Glutamatergic neuron (in vitro differentiated cells): Measurements from ENCODE around the gene PVALB. TPM values are rescaled to one million over a fixed set of nuclear protein-coding genes. Genes with fewer than 3 reads are reported as not detected.

Source experiments
- DNase-seq: peaks from one replicate; pipeline ENCODE4 v3.0.0; 2022
- H3K27ac Mint-ChIP-seq: one replicate; pipeline ENCODE4 v1.8.0; 2020; ENCODE audit warnings: mild to moderate bottlenecking, mixed read lengths, inconsistent platforms; ENCODE audit not compliant: unreplicated experiment
- H3K27me3 Mint-ChIP-seq: one replicate; pipeline ENCODE4 v1.8.0; 2020; ENCODE audit warnings: mild to moderate bottlenecking, moderate library complexity, mixed read lengths, inconsistent platforms; ENCODE audit not compliant: unreplicated experiment
- H3K36me3 Mint-ChIP-seq: one replicate; pipeline ENCODE4 v1.8.0; 2020; ENCODE audit warnings: mild to moderate bottlenecking, mixed read lengths, inconsistent platforms; ENCODE audit not compliant: unreplicated experiment
- H3K4me1 Mint-ChIP-seq: one replicate; pipeline ENCODE4 v1.8.0; 2020; ENCODE audit warnings: mild to moderate bottlenecking, low read depth, mixed read lengths, inconsistent platforms; ENCODE audit not compliant: unreplicated experiment
- H3K4me3 Mint-ChIP-seq: one replicate; pipeline ENCODE4 v1.8.0; 2020; ENCODE audit warnings: mild to moderate bottlenecking, mixed read lengths, inconsistent platforms; ENCODE audit not compliant: unreplicated experiment
- H3K9me3 Mint-ChIP-seq: one replicate; pipeline ENCODE4 v1.8.0; 2020; ENCODE audit warnings: mild to moderate bottlenecking, moderate library complexity, mixed read lengths, inconsistent platforms; ENCODE audit not compliant: unreplicated experiment
- total RNA-seq: library from RNA; stranded (reverse); fragmentation: NEBNext Ultra II Directional; extraction: Animal tissue kit (Norgen Biotek cat#: 25700); gene quantifications from one replicate; pipeline ENCODE4 v1.2.1, GENCODE V29; 2021; ENCODE audit not compliant: unreplicated experiment
- TF ChIP-seq, protein P1 (sequence below): fragments of 200-600 bp; sonication (generic); IDR thresholded peaks from one replicate; pipeline ENCODE4 v1.5.0; 2021; ENCODE audit not compliant: partially characterized antibody, unreplicated experiment

Gene PVALB
- total RNA-seq, 1 donor from 2014 or later = not detected

GRCh38 chr22:36808721-36809344, 8.0 kb downstream of the PVALB start:
- DNase-seq = no peak
- Mint-ChIP-seq H3K4me1 (peaks cover 21% of the 10 kb centered on the region), H3K27ac (no peak overlapping the region), H3K4me3 (no peak overlapping the region), H3K9me3 (peaks cover 4% of the 10 kb centered on the region), H3K27me3 (peaks cover 5% of the 10 kb centered on the region), H3K36me3 (no peaks in the 10 kb centered on the region)
- TF ChIP-seq, protein P1, sequence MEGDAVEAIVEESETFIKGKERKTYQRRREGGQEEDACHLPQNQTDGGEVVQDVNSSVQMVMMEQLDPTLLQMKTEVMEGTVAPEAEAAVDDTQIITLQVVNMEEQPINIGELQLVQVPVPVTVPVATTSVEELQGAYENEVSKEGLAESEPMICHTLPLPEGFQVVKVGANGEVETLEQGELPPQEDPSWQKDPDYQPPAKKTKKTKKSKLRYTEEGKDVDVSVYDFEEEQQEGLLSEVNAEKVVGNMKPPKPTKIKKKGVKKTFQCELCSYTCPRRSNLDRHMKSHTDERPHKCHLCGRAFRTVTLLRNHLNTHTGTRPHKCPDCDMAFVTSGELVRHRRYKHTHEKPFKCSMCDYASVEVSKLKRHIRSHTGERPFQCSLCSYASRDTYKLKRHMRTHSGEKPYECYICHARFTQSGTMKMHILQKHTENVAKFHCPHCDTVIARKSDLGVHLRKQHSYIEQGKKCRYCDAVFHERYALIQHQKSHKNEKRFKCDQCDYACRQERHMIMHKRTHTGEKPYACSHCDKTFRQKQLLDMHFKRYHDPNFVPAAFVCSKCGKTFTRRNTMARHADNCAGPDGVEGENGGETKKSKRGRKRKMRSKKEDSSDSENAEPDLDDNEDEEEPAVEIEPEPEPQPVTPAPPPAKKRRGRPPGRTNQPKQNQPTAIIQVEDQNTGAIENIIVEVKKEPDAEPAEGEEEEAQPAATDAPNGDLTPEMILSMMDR = no peak

DNA sequence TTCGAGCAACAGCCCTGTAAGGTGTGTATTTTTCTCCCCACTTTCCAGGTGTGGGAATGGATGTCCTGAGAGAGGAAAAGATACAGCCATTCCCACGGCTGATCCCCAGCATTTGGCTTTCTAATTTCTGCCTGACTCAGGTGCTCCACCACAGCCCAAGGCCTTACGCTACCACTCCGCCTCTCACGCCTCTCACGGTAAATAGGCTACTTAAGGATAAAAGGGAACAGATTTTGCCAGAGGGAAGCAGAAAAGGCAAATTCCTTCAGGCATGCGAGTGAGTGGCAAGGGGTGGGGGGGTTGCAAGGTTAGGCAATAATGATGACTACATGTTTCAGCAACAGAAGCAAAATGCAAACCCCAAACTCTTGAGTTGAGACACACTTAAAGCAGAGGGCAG, 9.2 kb downstream of the PVALB start:
- Mint-ChIP-seq H3K9me3 (peaks cover 3% of the 10 kb centered on the region), H3K27me3 (peaks cover 5% of the 10 kb centered on the region), H3K36me3 (no peaks in the 10 kb centered on the region), H3K4me3 (no peak overlapping the region), H3K4me1 (peaks cover 21% of the 10 kb centered on the region), H3K27ac (peak overlapping the region; percentile 64)
- no peak for DNase-seq
- TF ChIP-seq, protein P1 = no peak

DNA sequence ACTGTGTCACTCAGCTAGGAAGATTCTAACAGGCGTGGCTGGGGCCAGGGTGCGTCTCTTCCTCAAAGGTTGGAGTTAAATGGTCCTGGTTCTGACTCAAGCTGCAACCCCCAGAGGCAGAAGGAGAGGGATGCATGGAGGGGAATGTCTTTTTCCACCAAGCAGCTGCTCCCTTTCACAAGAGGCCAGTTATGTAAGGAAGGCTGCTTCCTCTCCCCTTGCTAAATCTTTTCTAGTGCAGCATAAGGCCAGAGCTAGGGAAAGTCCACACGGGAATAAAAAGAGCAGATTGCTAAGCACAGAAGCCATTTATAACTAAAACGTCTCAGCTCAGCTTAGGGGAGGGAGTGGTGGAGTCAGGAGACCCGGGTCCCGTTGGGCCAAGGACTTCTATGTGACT, 10.0 kb downstream of the PVALB start:
- TF ChIP-seq, protein P1 = no peak
- H3K27me3 Mint-ChIP-seq = peaks cover 5% of the 10 kb centered on the region
- peaks cover 21% of the 10 kb centered on the region for H3K4me1 Mint-ChIP-seq
- no peak for DNase-seq
- H3K9me3 Mint-ChIP-seq = peaks cover 3% of the 10 kb centered on the region
- H3K36me3 Mint-ChIP-seq = no peaks in the 10 kb centered on the region
- H3K4me3 Mint-ChIP-seq = peak overlapping the region; percentile 32
- peak overlapping the region; percentile 80 for H3K27ac Mint-ChIP-seq

DNA sequence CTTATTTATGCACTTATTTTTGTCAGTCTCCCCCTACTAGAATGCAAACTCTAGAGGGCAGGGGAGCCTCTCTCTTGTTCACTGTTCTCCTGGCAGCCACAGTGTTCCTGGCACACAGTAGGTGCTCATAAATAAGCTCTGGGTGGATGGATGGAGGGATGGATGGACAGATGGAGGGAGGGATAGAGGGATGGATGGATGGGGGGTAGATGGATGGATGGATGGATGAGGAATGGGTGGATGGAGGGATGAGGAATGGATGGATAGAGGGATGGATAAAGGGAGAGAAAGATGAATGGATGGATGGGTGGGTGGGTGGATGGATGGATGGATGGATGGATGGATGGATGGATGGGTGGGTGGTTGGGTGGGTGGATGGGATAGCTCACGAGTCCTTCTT, 13.5 kb downstream of the PVALB start:
- peaks cover 3% of the 10 kb centered on the region for H3K9me3 Mint-ChIP-seq
- TF ChIP-seq, protein P1 = no peak
- peaks cover 23% of the 10 kb centered on the region for H3K4me1 Mint-ChIP-seq
- H3K27ac Mint-ChIP-seq = no peak overlapping the region
- no peak overlapping the region for H3K4me3 Mint-ChIP-seq
- H3K27me3 Mint-ChIP-seq = no peaks in the 10 kb centered on the region
- H3K36me3 Mint-ChIP-seq = no peaks in the 10 kb centered on the region
- DNase-seq = no peak

- Mint-ChIP-seq H3K36me3 (no peaks in the 10 kb centered on the region), H3K9me3 (no peaks in the 10 kb centered on the region), H3K27ac (no peak overlapping the region), H3K27me3 (peaks cover 3% of the 10 kb centered on the region), H3K4me3 (no peak overlapping the region), H3K4me1 (peaks cover 13% of the 10 kb centered on the region)
- DNase-seq = no peak
- TF ChIP-seq, protein P1 = no peak
Observed at GRCh38 chr22:36798674-36799066, 18.2 kb downstream of the PVALB start.
